ENCODE measurements around the gene TSC22D4.

TSC22D4 gene

GRCh38 chr7:100477871-100478267 lies 1.1 kb downstream of the TSC22D4 start:
- H3K9me3 ChIP-seq (ENCODE audit: insufficient read depth, low read length): no peaks in the 10 kb centered on the region
- peak overlapping the region; percentile 82 for H3K9ac ChIP-seq (ENCODE audit: low read length)
- H2AFZ ChIP-seq (ENCODE audit: low read depth, low read length): no peak overlapping the region
- H3K4me1 ChIP-seq (ENCODE audit: low read length): peaks cover 44% of the 10 kb centered on the region
- peak overlapping the region; percentile 95 for H3K4me3 ChIP-seq (ENCODE audit: low read length)
- H3K36me3 ChIP-seq (replicated peaks; ENCODE audit: low read depth, low read length): peaks cover 19% of the 10 kb centered on the region
- peak overlapping the region; percentile 90 for H3K4me2 ChIP-seq (ENCODE audit: low read length)
- H4K20me1 ChIP-seq (ENCODE audit: insufficient read depth, low read length): peaks cover 30% of the 10 kb centered on the region
- TF ChIP-seq CTCF (IDR thresholded peaks at IDR 0.05; ENCODE audit: low read depth, low read length) (no peak), EZH2phosphoT487 (IDR thresholded peaks at IDR 0.05; ENCODE audit: low read depth) (no peak)
- H3K27me3 ChIP-seq (ENCODE audit: low read depth, low read length): no peaks in the 10 kb centered on the region
- H3K27ac ChIP-seq (ENCODE audit: low read length): peak overlapping the region; percentile 74
- peaks cover 26% of the 10 kb centered on the region for H3K79me2 ChIP-seq (ENCODE audit: low read length)

GRCh38 chr7:100476903-100477870 lies 1.8 kb downstream of the TSC22D4 start:
- peak overlapping the region; percentile 95 for H3K4me3 ChIP-seq (ENCODE audit: low read length)
- no peak; the same call in 1 of the 2 replicates for TF ChIP-seq CTCF (IDR thresholded peaks at IDR 0.05; ENCODE audit: low read depth, low read length)
- no peak for TF ChIP-seq EZH2phosphoT487 (IDR thresholded peaks at IDR 0.05; ENCODE audit: low read depth)
- peaks cover 30% of the 10 kb centered on the region for H4K20me1 ChIP-seq (ENCODE audit: insufficient read depth, low read length)
- H3K36me3 ChIP-seq (replicated peaks; ENCODE audit: low read depth, low read length): peaks cover 19% of the 10 kb centered on the region
- no peaks in the 10 kb centered on the region for H3K9me3 ChIP-seq (ENCODE audit: insufficient read depth, low read length)
- H3K4me1 ChIP-seq (ENCODE audit: low read length): peaks cover 41% of the 10 kb centered on the region
- H3K4me2 ChIP-seq (ENCODE audit: low read length): peak overlapping the region; percentile 90
- H2AFZ ChIP-seq (ENCODE audit: low read depth, low read length): no peak overlapping the region
- peaks cover 26% of the 10 kb centered on the region for H3K79me2 ChIP-seq (ENCODE audit: low read length)
- no peaks in the 10 kb centered on the region for H3K27me3 ChIP-seq (ENCODE audit: low read depth, low read length)
- H3K9ac ChIP-seq (ENCODE audit: low read length): peak overlapping the region; percentile 82
- H3K27ac ChIP-seq (ENCODE audit: low read length): peak overlapping the region; percentile 74; the same call in 1 of the 2 replicates

DNA sequence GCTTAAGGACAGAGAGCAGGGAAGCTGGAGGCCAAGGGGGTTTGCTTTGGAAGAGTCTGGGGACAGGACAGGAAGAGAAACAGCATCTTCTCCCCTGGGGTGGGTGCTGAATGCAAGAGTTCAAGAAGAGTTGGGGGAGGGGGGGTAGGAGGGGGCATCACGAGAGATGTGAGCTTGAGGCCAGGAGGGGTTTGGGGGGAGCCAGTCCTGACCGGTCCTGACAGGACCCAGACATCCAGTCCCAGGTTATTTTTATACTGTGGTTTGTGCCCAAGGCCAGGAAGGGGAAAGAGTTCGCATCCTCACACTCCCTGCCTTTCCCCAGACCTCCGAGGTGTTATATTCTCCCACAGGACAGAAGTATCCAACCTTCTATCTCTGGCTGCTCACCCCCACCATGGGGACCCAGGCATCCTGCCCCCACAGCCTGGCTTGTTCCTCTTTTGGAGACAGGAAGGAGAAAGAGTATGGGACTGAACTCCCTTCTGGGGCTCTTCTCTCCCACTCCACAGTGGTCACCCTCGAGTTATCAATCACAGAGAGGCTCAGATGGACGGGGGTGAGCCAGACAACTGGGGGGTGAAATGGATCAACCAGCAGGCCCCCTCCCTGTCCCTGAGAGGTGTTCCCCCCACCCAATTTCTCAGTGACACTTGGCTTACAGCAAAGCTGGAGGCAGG lies 2.8 kb downstream of the TSC22D4 start:
- Histone ChIP-seq H4K20me1 (ENCODE audit: insufficient read depth, low read length) (peaks cover 33% of the 10 kb centered on the region), H3K27ac (ENCODE audit: low read length) (no peak overlapping the region), H3K9ac (ENCODE audit: low read length) (no peak overlapping the region), H3K27me3 (ENCODE audit: low read depth, low read length) (no peaks in the 10 kb centered on the region), H3K4me2 (ENCODE audit: low read length) (peak overlapping the region; percentile 90), H3K36me3 (replicated peaks; ENCODE audit: low read depth, low read length) (peaks cover 23% of the 10 kb centered on the region), H3K79me2 (ENCODE audit: low read length) (peaks cover 26% of the 10 kb centered on the region), H3K4me3 (ENCODE audit: low read length) (peak overlapping the region; percentile 37), H2AFZ (ENCODE audit: low read depth, low read length) (no peak overlapping the region), H3K9me3 (ENCODE audit: insufficient read depth, low read length) (no peaks in the 10 kb centered on the region), H3K4me1 (ENCODE audit: low read length) (peaks cover 41% of the 10 kb centered on the region)
- no peak for TF ChIP-seq EZH2phosphoT487 (IDR thresholded peaks at IDR 0.05; ENCODE audit: low read depth)
- TF ChIP-seq CTCF (IDR thresholded peaks at IDR 0.05; ENCODE audit: low read depth, low read length): no peak

DNA sequence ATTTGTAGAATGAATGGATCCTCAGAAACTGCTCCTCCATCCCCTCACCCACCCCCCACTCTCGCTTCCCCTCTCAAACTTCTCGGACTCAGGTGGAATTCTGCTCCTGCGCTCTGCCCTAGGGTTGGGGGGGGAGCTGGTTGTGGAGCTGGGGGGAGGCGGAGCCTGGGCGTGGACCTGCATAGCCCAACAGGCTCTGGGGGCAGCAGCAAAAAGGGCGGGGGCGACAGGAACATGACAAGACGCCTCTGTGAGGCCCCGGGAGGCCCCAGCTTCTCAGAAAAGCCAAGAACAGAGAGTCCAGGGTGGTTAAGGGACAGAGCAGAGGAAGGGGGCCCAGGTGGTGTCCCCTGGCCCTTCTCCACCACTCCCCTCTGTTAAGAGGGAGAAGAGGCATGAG lies 3.5 kb downstream of the TSC22D4 start:
- Histone ChIP-seq H3K4me2 (ENCODE audit: low read length) (peak overlapping the region; percentile 90), H3K4me3 (ENCODE audit: low read length) (peak overlapping the region; percentile 37), H4K20me1 (ENCODE audit: insufficient read depth, low read length) (peaks cover 33% of the 10 kb centered on the region), H2AFZ (ENCODE audit: low read depth, low read length) (no peak overlapping the region), H3K27ac (ENCODE audit: low read length) (no peak overlapping the region), H3K9ac (ENCODE audit: low read length) (no peak overlapping the region; the same call in 1 of the 2 replicates), H3K27me3 (ENCODE audit: low read depth, low read length) (no peaks in the 10 kb centered on the region), H3K4me1 (ENCODE audit: low read length) (peaks cover 37% of the 10 kb centered on the region), H3K79me2 (ENCODE audit: low read length) (peaks cover 26% of the 10 kb centered on the region), H3K36me3 (replicated peaks; ENCODE audit: low read depth, low read length) (peaks cover 26% of the 10 kb centered on the region), H3K9me3 (ENCODE audit: insufficient read depth, low read length) (no peaks in the 10 kb centered on the region)
- TF ChIP-seq CTCF (IDR thresholded peaks at IDR 0.05; ENCODE audit: low read depth, low read length) (no peak), EZH2phosphoT487 (IDR thresholded peaks at IDR 0.05; ENCODE audit: low read depth) (no peak)
